HG03378 (cell line): ENCODE data around the gene SLF2.

Source experiments
- ATAC-seq: cut with Tn5 transposase; IDR thresholded peaks from one replicate; pipeline ENCODE4 v1.9.1; 2021; ENCODE audit warnings: mild to moderate bottlenecking, moderate library complexity; ENCODE audit not compliant: unreplicated experiment

Gene SLF2

GRCh38 chr10:100912605-100913469 lies at the start of gene SLF2:
SLF2 (plus strand) TSS chr10:100912963; CDS start chr10:100913111, 148 bp downstream.
- peak; percentile 91 for ATAC-seq

GRCh38 chr10:100863433-100863832 lies 49.3 kb upstream of the SLF2 start:
- ATAC-seq = no peak

GRCh38 chr10:100864036-100864885 lies 48.5 kb upstream of the SLF2 start:
- ATAC-seq = no peak

- ATAC-seq = no peak
These were observed 47.8 kb upstream of the SLF2 start for GRCh38 chr10:100864978-100865377.

DNA sequence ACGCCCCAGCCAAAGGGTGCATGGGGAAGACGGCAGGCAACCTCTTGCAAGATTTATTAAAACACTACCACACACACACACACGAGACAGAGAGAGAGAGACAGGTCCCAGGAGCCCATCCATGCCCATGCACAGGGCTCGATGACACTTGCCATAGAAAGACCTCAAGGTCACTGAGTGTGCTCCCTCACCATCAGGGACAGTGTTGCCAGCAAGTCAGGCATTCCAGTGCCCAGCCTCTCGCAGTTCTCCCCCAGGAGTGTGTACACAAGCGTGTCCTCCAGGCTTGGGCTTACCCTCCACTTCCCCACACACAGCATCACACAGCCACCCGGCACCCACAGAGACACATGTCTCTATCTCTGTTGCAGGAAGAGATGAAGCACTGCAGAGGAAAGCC lies 46.8 kb upstream of the SLF2 start:
- ATAC-seq = no peak

GRCh38 chr10:100866575-100867098 lies 46.1 kb upstream of the SLF2 start:
- ATAC-seq = no peak

DNA sequence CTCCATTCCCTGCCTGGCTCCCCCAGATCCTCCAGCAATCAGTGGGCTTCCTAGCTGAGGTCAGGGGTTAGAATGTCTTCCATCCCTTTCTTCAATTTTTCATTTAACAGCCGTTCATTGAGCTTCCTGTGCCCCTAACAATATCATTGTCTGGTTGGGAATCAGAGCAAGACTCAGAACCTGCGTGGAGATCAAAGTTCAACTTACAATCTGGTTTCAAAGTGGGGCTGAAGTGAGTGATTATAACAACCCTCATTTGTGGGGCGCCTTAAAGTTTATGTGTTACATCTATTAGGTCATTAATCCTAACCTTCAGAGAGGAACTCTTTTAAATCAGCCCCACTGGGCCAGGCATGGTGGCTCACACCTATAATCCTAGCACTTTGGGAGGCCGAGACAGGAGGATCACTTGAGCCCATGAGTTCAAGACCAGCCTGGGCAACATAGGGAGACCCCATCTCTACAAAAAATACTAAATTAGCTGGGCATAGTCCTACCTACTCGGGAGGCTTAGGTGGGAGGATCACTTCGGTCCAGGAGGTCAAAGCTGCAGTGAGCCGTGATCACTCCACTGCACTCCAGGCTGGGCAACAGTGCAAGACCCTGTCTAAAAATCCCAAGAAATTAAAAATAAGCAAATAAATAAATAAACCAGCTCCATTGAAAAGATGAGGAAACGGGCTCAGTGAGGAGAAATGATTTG lies 45.4 kb upstream of the SLF2 start:
- no peak for ATAC-seq

DNA sequence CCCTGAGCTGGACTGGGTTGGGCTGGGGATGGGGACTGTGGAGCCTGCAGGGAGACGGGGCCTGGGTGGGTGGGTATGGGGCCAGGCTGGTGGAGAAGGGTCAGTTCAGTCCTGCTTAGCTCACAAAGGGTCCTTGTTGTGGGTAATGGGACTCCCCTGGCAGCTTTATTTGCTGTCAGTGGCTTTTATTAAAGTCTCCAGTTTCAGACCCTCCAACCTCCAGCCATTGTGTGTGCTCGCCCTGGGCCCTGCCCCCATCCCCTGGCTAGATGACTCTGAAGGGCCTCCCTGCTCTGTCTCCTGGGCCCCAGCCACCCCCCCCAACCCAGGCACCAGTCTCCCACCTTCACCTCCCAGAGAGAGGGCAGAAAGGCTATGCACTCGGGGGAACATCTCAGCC lies 44.4 kb upstream of the SLF2 start:
- no peak for ATAC-seq

DNA sequence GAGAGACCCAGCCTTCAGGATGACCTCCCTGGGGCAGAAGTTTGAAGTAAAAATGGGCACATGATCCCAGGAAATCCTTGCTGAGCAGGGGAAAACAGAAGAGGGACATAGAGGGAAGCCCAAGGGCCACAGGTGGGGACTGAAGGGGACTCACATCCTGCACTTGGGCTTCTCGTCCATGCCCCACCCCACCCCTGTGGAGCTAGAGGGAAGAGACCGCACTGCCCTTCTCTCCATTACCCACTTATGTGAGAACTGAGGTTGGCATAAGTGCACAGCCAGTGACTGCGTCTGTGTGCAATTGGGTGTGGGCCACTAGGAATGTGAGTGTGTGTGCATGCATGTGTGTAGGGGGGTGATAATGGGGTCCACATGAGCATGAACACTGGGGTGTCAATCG lies 43.4 kb upstream of the SLF2 start:
- ATAC-seq = no peak

DNA sequence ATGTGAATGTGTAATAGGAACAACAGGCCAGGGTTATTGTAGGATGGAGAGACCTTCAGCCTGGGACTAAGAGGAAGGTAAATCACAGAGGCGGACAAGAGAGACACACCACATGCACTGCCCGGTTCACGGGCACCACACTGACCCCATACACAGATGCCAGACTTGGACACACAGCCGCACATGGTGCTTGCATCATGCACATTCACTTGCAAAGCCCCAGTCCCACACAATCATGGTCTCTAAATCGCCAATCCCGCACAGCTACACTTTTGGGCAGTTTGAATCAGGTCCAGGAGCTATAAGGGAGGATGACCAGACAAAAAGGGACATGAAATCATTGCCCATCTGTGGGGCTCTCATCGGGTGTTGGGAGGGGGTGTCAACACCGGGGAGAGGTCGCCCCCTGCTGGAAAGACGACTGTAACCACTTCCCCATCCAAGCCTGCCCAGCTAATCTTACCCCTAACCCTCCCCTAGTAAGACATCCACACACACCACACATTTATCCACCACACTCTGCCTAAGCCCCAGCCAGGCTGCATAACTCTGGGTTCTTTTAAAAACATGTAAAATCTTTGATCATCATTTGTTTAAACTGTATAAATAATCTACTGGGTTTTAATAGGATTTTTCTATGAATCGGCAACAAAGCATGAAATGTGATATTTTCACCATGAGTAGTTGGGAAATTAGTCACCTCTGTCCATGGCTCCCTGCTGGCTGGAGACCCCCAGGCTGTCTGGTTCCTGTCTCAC lies 40.5 kb upstream of the SLF2 start:
- no peak for ATAC-seq

- no peak for ATAC-seq
These were observed 39.5 kb upstream of the SLF2 start for GRCh38 chr10:100873146-100873826.

- no peak for ATAC-seq
These were observed 38.9 kb upstream of the SLF2 start for GRCh38 chr10:100873827-100874326.

GRCh38 chr10:100874702-100875483 lies 37.9 kb upstream of the SLF2 start:
- no peak for ATAC-seq

- no peak for ATAC-seq
These were observed 37.1 kb upstream of the SLF2 start for GRCh38 chr10:100875484-100876166.

DNA sequence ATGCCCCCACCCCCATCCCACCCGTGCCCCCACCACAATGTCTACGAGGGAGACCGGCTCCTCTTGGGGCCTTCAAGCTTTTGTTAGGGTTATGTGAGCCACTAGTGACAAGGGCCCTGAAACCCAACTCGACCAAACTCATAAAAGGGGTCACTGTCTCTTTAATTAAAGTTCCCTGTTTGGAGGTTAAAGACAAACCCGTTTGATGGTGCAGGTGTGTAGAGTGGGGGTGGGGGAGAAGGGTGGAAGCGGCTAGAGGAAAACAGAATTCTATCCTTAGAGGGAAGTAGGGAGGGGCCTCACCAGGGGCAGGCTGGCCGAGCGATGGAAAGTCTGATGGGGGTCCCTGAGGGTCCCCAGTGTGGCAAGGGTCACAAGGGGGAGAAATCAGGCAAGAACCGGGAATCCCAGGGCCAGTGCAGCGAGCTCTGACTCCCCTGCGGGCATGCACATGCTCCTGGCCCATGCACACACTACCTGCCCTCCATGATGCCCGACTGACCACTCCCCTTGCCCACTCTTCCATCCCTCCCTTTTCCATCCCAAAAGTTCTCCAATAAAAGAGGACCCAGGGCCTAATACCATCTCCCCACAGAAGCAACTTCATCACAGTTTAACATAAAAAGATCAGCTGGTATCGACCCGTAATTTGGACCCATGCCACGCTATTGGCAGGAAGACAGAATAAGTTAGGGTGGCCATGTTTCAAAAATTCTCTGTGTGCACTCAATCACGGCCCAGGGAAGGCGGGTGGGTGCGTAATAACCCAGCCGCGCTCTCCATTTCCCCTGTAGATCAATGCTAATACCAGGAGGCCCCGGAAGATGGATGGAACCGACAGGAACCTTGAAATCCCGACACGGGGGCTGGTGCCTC lies 35.9 kb upstream of the SLF2 start:
- ATAC-seq = no peak

- no peak for ATAC-seq
These were observed 35.3 kb upstream of the SLF2 start for GRCh38 chr10:100877461-100877850.

- ATAC-seq = no peak
These were observed 34.4 kb upstream of the SLF2 start for GRCh38 chr10:100878291-100878910.
